Mucosa of rectum (tissue), 2 donors: ENCODE results near the gene KCNH5.

ENCODE experiments used
- H3K27ac ChIP-seq, 2 donors: one replicate each; pipeline ENCODE4 v1.7.0; 2013; ENCODE audit warnings: inconsistent platforms in 2 of 2, low read depth in 2 of 2, low read length in 2 of 2
- H3K27me3 ChIP-seq, 2 donors: one replicate each; pipeline ENCODE4 v1.7.0; 2013; ENCODE audit warnings: low read length in 2 of 2; ENCODE audit not compliant: control insufficient read depth in 2 of 2, insufficient read depth in 2 of 2
- H3K36me3 ChIP-seq, 2 donors: one replicate each; pipeline ENCODE4 v1.7.0; 2013; ENCODE audit warnings: low read length in 2 of 2; ENCODE audit not compliant: control insufficient read depth in 2 of 2, insufficient read depth in 2 of 2
- H3K4me1 ChIP-seq, 2 donors: one replicate each; pipeline ENCODE4 v1.7.0; 2013; ENCODE audit warnings: low read length in 2 of 2, mild to moderate bottlenecking in 1 of 2; ENCODE audit not compliant: control insufficient read depth in 2 of 2, insufficient read depth in 2 of 2
- H3K4me3 ChIP-seq, 2 donors: one replicate each; pipeline ENCODE4 v1.7.0; 2013; ENCODE audit warnings: low read length in 2 of 2
- H3K9ac ChIP-seq, 2 donors: one replicate each; pipeline ENCODE4 v1.7.0; 2013; ENCODE audit warnings: low read length in 2 of 2, low read depth in 1 of 2, mild to moderate bottlenecking in 1 of 2
- H3K9me3 ChIP-seq, 2 donors: one replicate each; pipeline ENCODE4 v1.7.0; 2013; ENCODE audit warnings: low read length in 2 of 2; ENCODE audit not compliant: control insufficient read depth in 2 of 2
- donor health status: healthy.
- donor health status: Normal muscosa, but diverticular disease.

Gene KCNH5

DNA sequence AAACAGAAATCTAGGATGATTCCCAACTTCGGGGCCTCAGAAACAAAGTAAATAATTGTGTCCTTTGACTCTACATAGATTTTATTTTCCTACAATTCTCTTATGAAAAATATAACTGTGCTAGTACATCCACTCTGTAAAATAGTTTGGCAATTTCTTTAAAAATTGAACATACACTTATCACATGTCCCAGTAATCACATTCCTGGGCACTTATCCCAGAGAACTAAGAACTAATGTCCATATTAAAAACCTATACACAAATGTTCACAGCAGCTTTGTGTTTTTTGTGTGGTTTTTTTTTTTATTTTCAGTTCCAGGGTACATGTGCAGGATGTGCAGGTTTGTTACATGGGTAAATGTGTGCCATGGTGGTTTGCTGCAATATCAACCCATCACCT lies 99.0 kb downstream of the KCNH5 start:
- no peaks in the 10 kb centered on the region for H3K27me3 ChIP-seq
- H3K9ac ChIP-seq: no peak overlapping the region
- H3K4me3 ChIP-seq: no peak overlapping the region
- H3K4me1 ChIP-seq: no peaks in the 10 kb centered on the region
- peaks cover 0 to 3% of the 10 kb centered on the region in 2 donors for H3K9me3 ChIP-seq
- H3K27ac ChIP-seq: no peak overlapping the region
- H3K36me3 ChIP-seq: no peaks in the 10 kb centered on the region

DNA sequence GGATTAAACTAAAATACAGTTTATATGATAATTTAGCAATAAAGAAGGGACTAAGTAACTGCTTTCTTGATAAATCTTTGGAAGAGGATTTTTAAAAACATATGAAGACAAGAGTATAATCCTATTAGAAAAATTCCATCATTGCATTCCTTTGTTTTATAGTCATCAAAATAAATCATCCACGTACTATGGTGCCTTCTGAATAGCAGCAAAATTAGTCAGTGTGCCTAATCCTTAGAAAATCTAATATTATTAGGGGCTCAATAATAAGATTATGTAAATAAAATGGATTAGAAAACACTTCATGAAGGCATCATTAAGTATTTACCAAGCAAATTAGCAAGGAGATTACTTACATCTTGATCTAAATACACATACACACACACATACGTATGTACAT lies 102.1 kb downstream of the KCNH5 start:
- no peaks in the 10 kb centered on the region for H3K4me1 ChIP-seq
- H3K9me3 ChIP-seq: peaks cover 0 to 3% of the 10 kb centered on the region in 2 donors
- no peak overlapping the region for H3K9ac ChIP-seq
- no peaks in the 10 kb centered on the region for H3K27me3 ChIP-seq
- no peaks in the 10 kb centered on the region for H3K36me3 ChIP-seq
- H3K27ac ChIP-seq: no peak overlapping the region
- H3K4me3 ChIP-seq: no peak overlapping the region

- Histone ChIP-seq H3K36me3 (no peaks in the 10 kb centered on the region), H3K9me3 (no peaks in the 10 kb centered on the region), H3K9ac (no peak overlapping the region), H3K27ac (no peak overlapping the region), H3K4me3 (no peak overlapping the region), H3K27me3 (no peaks in the 10 kb centered on the region), H3K4me1 (no peaks in the 10 kb centered on the region)
Observed at GRCh38 chr14:62939970-62940369, 105.3 kb downstream of the KCNH5 start.

DNA sequence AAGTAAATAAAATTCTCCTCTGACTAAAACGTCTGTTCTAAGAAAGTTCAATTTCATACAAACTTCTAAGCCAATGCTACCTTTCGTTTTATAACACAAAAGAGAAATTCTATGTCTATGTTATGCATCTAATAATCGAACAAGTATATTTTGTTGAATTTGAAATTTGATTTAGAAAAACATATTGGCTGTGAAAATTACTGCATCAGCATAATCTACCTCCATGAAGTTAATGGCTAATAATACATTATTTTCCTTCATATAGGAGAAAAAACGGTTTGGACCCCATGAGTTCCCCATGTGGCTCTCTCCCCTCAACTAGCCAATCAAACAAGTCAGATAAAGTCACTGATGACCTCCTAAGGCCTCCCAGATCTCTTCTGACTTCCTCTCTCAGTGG lies 106.5 kb downstream of the KCNH5 start:
- H3K27me3 ChIP-seq: no peaks in the 10 kb centered on the region
- H3K27ac ChIP-seq: no peak overlapping the region
- H3K9me3 ChIP-seq: no peaks in the 10 kb centered on the region
- H3K4me3 ChIP-seq: no peak overlapping the region
- H3K36me3 ChIP-seq: no peaks in the 10 kb centered on the region
- no peaks in the 10 kb centered on the region for H3K4me1 ChIP-seq
- no peak overlapping the region for H3K9ac ChIP-seq

DNA sequence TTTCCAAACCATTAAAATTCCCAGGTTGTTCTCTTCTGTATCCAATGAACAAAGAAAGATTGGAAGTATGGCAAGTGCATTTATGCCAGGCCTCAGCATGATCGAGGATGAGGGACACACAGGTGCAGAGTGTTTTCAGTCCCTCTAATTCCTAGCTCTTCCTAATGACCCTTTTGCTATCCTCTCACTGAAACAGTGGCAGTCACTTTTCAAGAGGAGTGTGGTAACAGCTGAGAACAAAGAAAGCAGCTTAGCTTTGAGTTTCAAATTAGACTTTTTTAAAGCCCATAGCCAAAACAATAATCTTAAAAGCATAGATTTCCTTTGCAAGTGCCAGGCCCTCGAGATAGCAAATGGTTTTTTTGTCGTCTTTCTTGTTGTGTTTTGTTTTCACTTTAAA lies 110.8 kb downstream of the KCNH5 start:
- Histone ChIP-seq H3K27me3 (no peaks in the 10 kb centered on the region), H3K27ac (no peak overlapping the region), H3K9ac (no peak overlapping the region), H3K4me1 (no peaks in the 10 kb centered on the region), H3K36me3 (no peaks in the 10 kb centered on the region), H3K9me3 (peaks cover 0 to 6% of the 10 kb centered on the region in 2 donors), H3K4me3 (no peak overlapping the region)

- Histone ChIP-seq H3K4me3 (no peak overlapping the region), H3K36me3 (no peaks in the 10 kb centered on the region), H3K27ac (no peak overlapping the region), H3K9ac (no peak overlapping the region), H3K27me3 (no peaks in the 10 kb centered on the region), H3K9me3 (no peaks in the 10 kb centered on the region), H3K4me1 (no peaks in the 10 kb centered on the region)
Observed at GRCh38 chr14:62921466-62921865, 123.8 kb downstream of the KCNH5 start.

GRCh38 chr14:62916551-62916950 lies 128.7 kb downstream of the KCNH5 start:
- no peak overlapping the region for H3K9ac ChIP-seq
- no peaks in the 10 kb centered on the region for H3K4me1 ChIP-seq
- no peak overlapping the region for H3K27ac ChIP-seq
- no peaks in the 10 kb centered on the region for H3K27me3 ChIP-seq
- H3K9me3 ChIP-seq: no peaks in the 10 kb centered on the region
- H3K36me3 ChIP-seq: no peaks in the 10 kb centered on the region
- no peak overlapping the region for H3K4me3 ChIP-seq

GRCh38 chr14:62914873-62915272 lies 130.4 kb downstream of the KCNH5 start:
- H3K27me3 ChIP-seq: no peaks in the 10 kb centered on the region
- H3K4me1 ChIP-seq: no peaks in the 10 kb centered on the region
- H3K4me3 ChIP-seq: no peak overlapping the region
- H3K9ac ChIP-seq: no peak overlapping the region
- no peak overlapping the region for H3K27ac ChIP-seq
- H3K9me3 ChIP-seq: no peaks in the 10 kb centered on the region
- no peaks in the 10 kb centered on the region for H3K36me3 ChIP-seq

DNA sequence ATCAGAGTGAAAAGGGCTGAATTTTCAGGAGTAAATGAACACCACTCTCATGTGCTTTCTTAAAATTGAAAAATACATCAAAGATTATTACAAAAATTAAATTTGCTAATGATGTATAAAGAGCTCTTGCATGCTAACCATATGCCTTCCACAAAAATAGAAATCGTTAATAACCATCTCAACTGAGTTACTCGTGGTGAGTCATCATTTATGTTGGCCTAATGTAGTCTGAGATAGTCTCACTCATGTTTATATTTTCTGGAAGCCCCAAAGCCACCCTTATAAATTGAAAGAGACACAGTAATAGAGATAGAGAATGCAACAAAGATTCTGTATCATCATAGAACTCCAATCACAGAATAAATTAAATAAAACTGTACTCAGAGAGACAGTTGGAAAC lies 131.2 kb downstream of the KCNH5 start:
- Histone ChIP-seq H3K9ac (no peak overlapping the region), H3K27me3 (no peaks in the 10 kb centered on the region), H3K27ac (no peak overlapping the region), H3K4me1 (no peaks in the 10 kb centered on the region), H3K36me3 (no peaks in the 10 kb centered on the region), H3K9me3 (no peaks in the 10 kb centered on the region), H3K4me3 (no peak overlapping the region)

- Histone ChIP-seq H3K4me3 (no peak overlapping the region), H3K36me3 (no peaks in the 10 kb centered on the region), H3K4me1 (no peaks in the 10 kb centered on the region), H3K9me3 (no peaks in the 10 kb centered on the region), H3K27me3 (no peaks in the 10 kb centered on the region), H3K27ac (no peak overlapping the region), H3K9ac (no peak overlapping the region)
Observed at GRCh38 chr14:62908506-62908905, 136.8 kb downstream of the KCNH5 start.

GRCh38 chr14:62905566-62905965 lies 139.7 kb downstream of the KCNH5 start:
- Histone ChIP-seq H3K4me1 (no peaks in the 10 kb centered on the region), H3K9me3 (no peaks in the 10 kb centered on the region), H3K27ac (no peak overlapping the region), H3K36me3 (no peaks in the 10 kb centered on the region), H3K27me3 (no peaks in the 10 kb centered on the region), H3K4me3 (no peak overlapping the region), H3K9ac (no peak overlapping the region)
